Left ventricle myocardium inferior (tissue), 1 donor: ENCODE measurements around the gene HMG20B. TPM values are rescaled to one million over a fixed set of nuclear protein-coding genes. Genes with fewer than 3 reads are reported as not detected.

ENCODE experiments used
- DNase-seq: peaks from one replicate; pipeline ENCODE4 v3.0.0-alpha.2; 2020
- H3K27ac ChIP-seq: fragments of 200-600 bp; replicated peaks from 2 replicates; pipeline ENCODE4 v1.8.0; 2021
- H3K27me3 ChIP-seq: fragments of 200-600 bp; 2 replicates; pipeline ENCODE4 v1.8.0; 2021; ENCODE audit warnings: low read depth
- H3K36me3 ChIP-seq: fragments of 200-600 bp; 2 replicates; pipeline ENCODE4 v1.8.0; 2021
- H3K4me1 ChIP-seq: fragments of 200-600 bp; 2 replicates; pipeline ENCODE4 v1.8.0; 2021
- H3K4me3 ChIP-seq: fragments of 200-600 bp; 2 replicates; pipeline ENCODE4 v1.8.0; 2021; ENCODE audit warnings: mild to moderate bottlenecking, moderate library complexity
- H3K9me3 ChIP-seq: fragments of 200-600 bp; replicated peaks from 2 replicates; pipeline ENCODE4 v1.8.0; 2021
- CTCF ChIP-seq: fragments of 200-600 bp; IDR thresholded peaks from 2 replicates; pipeline ENCODE4 v1.8.0; 2021; ENCODE audit warnings: antibody characterized with exemption, mild to moderate bottlenecking, borderline replicate concordance
- intact Hi-C: fragments of 100-400 bp; cut with micrococcal nuclease; formaldehyde crosslinking; loops from one replicate; pipeline ENCODE4 v1.11.0; 2022
- long read RNA-seq: library from polyadenylated mRNA; unstranded; transcript quantifications from one replicate; pipeline ENCODE4 v2.0.0, GENCODE V29; 2021
- total RNA-seq: library from RNA; stranded (reverse); fragmentation: NEBNext Ultra II Directional; extraction: Animal tissue kit (Norgen Biotek cat#: 25700); gene quantifications from one replicate; pipeline ENCODE4 v1.2.1, GENCODE V29; 2021
- donor health status: DM: no; HTN: yes; CAD: no; lungs with severe emphysema.

Gene HMG20B
- 34.8 TPM for total RNA-seq
- long read RNA-seq, transcript HMG20B-202 (10 exons, 1,596 nt), result major isoform, 89 of 127 reads
- long read RNA-seq, partial matches to known transcripts, result 19 of 127 reads
- long read RNA-seq, other reads (novel, unspliced or antisense), result 18 of 127 reads

- TF ChIP-seq CTCF, result no peak
- intact Hi-C loops, result no loop called here
Observed at GRCh38 chr19:3572855-3573161, at the start of gene HMG20B. TSS of gene HMG20B (plus strand) at chr19:3572944. CDS start at chr19:3573310, 366 bp downstream.

DNA sequence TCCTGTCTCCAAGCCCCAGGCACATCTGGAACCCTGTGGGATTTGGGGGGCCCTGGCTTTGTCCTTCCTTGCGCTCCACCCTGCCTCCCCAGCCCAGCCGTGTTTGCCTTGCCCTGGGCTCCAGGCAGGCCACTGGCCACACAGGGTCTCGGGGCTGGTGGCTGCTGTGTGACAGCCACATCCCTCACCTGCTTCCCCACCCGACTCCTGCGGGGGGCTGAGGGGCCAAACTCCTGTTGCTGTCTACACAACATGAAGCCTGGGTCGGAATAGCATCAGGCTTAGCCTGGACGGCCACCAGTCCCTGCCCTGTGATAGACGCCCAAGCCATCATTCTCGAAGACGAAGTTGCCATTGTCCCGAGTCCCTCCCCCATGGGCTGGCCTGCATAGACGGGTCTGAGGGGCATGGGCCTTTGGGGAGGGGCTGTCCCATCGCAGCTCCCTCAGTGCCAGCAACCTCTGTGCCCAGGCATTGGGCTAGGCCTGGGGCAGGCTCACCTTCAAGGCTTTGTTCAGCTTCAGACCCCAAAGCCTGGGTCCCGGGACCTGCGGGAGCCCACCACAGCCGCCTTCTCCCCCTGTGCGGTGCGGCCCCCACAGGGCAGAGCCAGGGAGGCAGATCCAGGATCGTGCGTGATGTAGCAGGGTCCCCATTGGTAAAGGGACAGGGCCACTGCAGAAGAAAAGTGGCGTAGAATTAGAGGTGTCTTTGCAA, 49.2 kb upstream of the HMG20B start:
- H3K27me3 ChIP-seq, result no peaks in the 10 kb centered on the region
- no peak for TF ChIP-seq CTCF
- H3K27ac ChIP-seq, result no peak overlapping the region
- intact Hi-C loops, result no loop called here
- DNase-seq, result no peak
- H3K4me3 ChIP-seq, result no peak overlapping the region
- H3K9me3 ChIP-seq, result no peaks in the 10 kb centered on the region
- H3K36me3 ChIP-seq, result peaks cover 57% of the 10 kb centered on the region
- peaks cover 5% of the 10 kb centered on the region for H3K4me1 ChIP-seq

More at GRCh38 chr19:3572855-3573161, at the start of gene HMG20B:
- no peaks in the 10 kb centered on the region for H3K9me3 ChIP-seq
- peak within 1 kb of the TSS; percentile 82 for H3K27ac ChIP-seq
- H3K4me1 ChIP-seq, result peaks cover 34% of the 10 kb centered on the region
- H3K27me3 ChIP-seq, result no peaks in the 10 kb centered on the region
- H3K4me3 ChIP-seq, result peak within 1 kb of the TSS; percentile 100
- peaks cover 2% of the 10 kb centered on the region for H3K36me3 ChIP-seq
- DNase-seq, result no peak

DNA sequence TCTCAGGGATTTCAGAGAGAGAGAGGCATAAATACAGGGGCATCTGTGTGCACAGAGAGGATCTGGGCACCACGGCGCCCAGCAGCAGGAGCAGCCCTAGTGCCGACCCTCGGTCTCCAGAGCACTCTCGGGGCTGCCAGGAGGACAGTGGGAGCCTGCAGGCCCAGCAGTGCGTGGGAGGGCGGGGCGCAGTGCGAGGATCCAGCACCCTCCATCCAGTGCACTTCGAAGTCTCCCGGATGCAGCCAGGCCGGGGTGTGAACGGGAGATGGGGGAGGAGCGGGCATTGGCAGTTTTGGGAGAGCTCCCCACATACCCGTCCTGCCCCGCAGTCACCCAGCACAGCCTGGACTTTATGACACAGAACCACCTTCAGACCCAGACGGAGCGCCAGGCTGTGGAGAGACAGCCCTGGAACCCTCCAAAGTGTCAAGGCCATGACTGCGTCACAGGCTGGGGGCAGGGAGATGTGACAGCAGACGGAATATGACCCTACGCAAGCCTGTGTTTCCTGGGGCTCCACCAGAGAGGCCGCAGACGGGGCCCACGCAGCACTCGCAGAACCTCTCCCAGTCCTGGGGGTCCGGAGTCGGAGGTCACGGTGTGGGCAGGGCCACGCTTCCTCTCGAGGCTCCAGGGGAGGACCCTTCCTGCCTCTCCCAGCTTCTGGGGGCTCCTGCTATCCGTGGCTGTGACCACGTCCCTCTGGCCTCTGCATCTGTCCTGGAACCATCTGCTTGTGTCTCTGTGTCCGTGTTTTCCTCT, 48.5 kb upstream of the HMG20B start:
- H3K27me3 ChIP-seq, result no peaks in the 10 kb centered on the region
- H3K27ac ChIP-seq, result no peak overlapping the region
- no peak overlapping the region for H3K4me3 ChIP-seq
- H3K36me3 ChIP-seq, result peaks cover 57% of the 10 kb centered on the region
- H3K4me1 ChIP-seq, result peaks cover 5% of the 10 kb centered on the region
- DNase-seq, result no peak
- intact Hi-C loops, result no loop called here
- no peak for TF ChIP-seq CTCF
- H3K9me3 ChIP-seq, result no peaks in the 10 kb centered on the region

GRCh38 chr19:3524904-3525451, 47.8 kb upstream of the HMG20B start:
- Histone ChIP-seq H3K27me3 (no peaks in the 10 kb centered on the region), H3K36me3 (peaks cover 57% of the 10 kb centered on the region), H3K27ac (no peak overlapping the region), H3K4me3 (no peak overlapping the region), H3K9me3 (no peaks in the 10 kb centered on the region), H3K4me1 (peaks cover 5% of the 10 kb centered on the region)
- no peak for TF ChIP-seq CTCF
- intact Hi-C loops, result no loop called here
- DNase-seq, result no peak

GRCh38 chr19:3526507-3527237, 46.1 kb upstream of the HMG20B start:
- intact Hi-C loops, result no loop called here
- no peak for TF ChIP-seq CTCF
- no peak for DNase-seq

More at GRCh38 chr19:3526507-3527237, 46.1 kb upstream of the HMG20B start:
- Histone ChIP-seq H3K4me1 (no peaks in the 10 kb centered on the region), H3K4me3 (no peak overlapping the region), H3K9me3 (no peaks in the 10 kb centered on the region), H3K27me3 (no peaks in the 10 kb centered on the region), H3K36me3 (peaks cover 67% of the 10 kb centered on the region), H3K27ac (no peak overlapping the region)
